Lung (tissue), 12 donors: Measurements from ENCODE around the gene ANXA1. TPM values are rescaled to one million over a fixed set of nuclear protein-coding genes. Genes with fewer than 3 reads are reported as not detected.

Source experiments
- ATAC-seq: fragments of 200-7000 bp; cut with Tn5 transposase; one replicate; pipeline ENCODE4 v1.9.1; 2020; ENCODE audit warnings: moderate number of reproducible peaks; ENCODE audit not compliant: insufficient read depth, low FRiP score
- DNase-seq, 3 donors: peaks; one replicate each; pipeline ENCODE4 v3.0.0-alpha.2; 2013 to 2017
- H3K27ac ChIP-seq, 2 donors: one replicate each; pipeline ENCODE4 v1.5.1; 2013; ENCODE audit warnings: mild to moderate bottlenecking in 2 of 2, moderate library complexity in 2 of 2, control low read depth in 1 of 2, inconsistent platforms in 1 of 2, low read depth in 1 of 2, low read length in 1 of 2
- H3K27me3 ChIP-seq, 3 donors: one replicate each; pipeline ENCODE4 v1.5.1; 2013; ENCODE audit warnings: low read length in 2 of 3; ENCODE audit not compliant: control insufficient read depth in 3 of 3, insufficient read depth in 3 of 3
- H3K36me3 ChIP-seq, 4 donors: one replicate each; pipeline ENCODE4 v1.5.1; 2013; ENCODE audit warnings: low read length in 4 of 4, mild to moderate bottlenecking in 1 of 4, moderate library complexity in 1 of 4; ENCODE audit not compliant: control insufficient read depth in 4 of 4, insufficient read depth in 4 of 4
- H3K4me1 ChIP-seq, 5 donors: one replicate each; pipeline ENCODE4 v1.5.1; 2013; ENCODE audit warnings: low read length in 5 of 5, mild to moderate bottlenecking in 2 of 5, moderate library complexity in 1 of 5; ENCODE audit not compliant: control insufficient read depth in 5 of 5, insufficient read depth in 5 of 5
- H3K4me3 ChIP-seq: one replicate; pipeline ENCODE4 v1.5.1; 2013; ENCODE audit warnings: mild to moderate bottlenecking, control low read depth, moderate library complexity
- H3K9ac ChIP-seq, 2 donors: one replicate each; pipeline ENCODE4 v1.5.1; 2013; ENCODE audit warnings: low read length in 2 of 2, control low read depth in 1 of 2; ENCODE audit not compliant: insufficient read depth in 1 of 2
- H3K9me3 ChIP-seq, 4 donors: one replicate each; pipeline ENCODE4 v1.5.1; 2013; ENCODE audit warnings: low read length in 3 of 4, mild to moderate bottlenecking in 1 of 4, moderate library complexity in 1 of 4; ENCODE audit not compliant: control insufficient read depth in 4 of 4, insufficient read depth in 3 of 4
- WGBS, 2 donors: extraction: QIAGEN DNeasy Blood & Tissue Kit; methylation state at CpG; one replicate each; pipeline ENCODE4 v1.1.7; 2013; 5-methylcytosine and 5-hydroxymethylcytosine counted together
- polyA plus RNA-seq, 2 donors: library from polyadenylated mRNA; stranded (reverse); fragments of 200-250 nt; gene quantifications; one replicate each; pipeline ENCODE4 v1.2.1, GENCODE V29; 2013
- total RNA-seq, 2 donors: library from RNA; depleted of rRNA in 1 of 2; stranded (reverse); fragments of >200 nt in 1 of 2; gene quantifications; one replicate each; pipeline ENCODE4 v1.2.1, GENCODE V29; 2014 to 2021
- TF ChIP-seq, protein P1 (sequence below): IDR thresholded peaks from 2 replicates; pipeline ENCODE4 v1.5.1; 2012; ENCODE audit warnings: mild to moderate bottlenecking; ENCODE audit errors: control extremely low read depth, extremely low read depth
- donor health status: control.
- donor health status: control.
- donor health status: Bipolar disorder and iron deficiency.
- donor health status: healthy.
- donor health status: DM: yes; HTN: yes; CAD: no.

The ANXA1 gene
- total and polyA plus RNA-seq, 4 donors = 234 to 477 (median 410) TPM

DNA sequence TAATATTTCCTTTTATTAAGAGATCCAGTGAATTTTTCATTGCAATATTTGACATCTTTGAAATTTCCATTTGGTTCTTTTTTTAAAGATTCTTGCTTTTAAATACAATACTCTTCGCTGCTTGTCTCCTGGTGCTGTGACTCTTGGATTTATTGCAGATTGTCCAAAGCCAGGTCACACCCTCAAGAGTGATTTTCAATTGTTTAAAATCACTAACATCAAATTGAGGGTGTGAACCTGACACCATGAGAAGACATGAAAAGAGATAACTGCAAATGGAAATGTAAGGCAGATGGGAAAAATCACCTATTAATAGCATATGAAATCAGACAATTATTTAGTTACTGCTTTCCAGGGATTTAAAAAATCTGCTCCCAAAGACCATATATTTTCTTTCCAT lies 42.6 kb downstream of the ANXA1 start:
- Histone ChIP-seq H3K9me3 (no peaks in the 10 kb centered on the region), H3K27me3 (no peaks in the 10 kb centered on the region), H3K36me3 (no peaks in the 10 kb centered on the region), H3K4me1 (no peaks in the 10 kb centered on the region), H3K4me3 (no peak overlapping the region), H3K27ac (no peak overlapping the region), H3K9ac (no peak overlapping the region)
- ATAC-seq (no peak), DNase-seq (no peak)
- TF ChIP-seq, protein P1, sequence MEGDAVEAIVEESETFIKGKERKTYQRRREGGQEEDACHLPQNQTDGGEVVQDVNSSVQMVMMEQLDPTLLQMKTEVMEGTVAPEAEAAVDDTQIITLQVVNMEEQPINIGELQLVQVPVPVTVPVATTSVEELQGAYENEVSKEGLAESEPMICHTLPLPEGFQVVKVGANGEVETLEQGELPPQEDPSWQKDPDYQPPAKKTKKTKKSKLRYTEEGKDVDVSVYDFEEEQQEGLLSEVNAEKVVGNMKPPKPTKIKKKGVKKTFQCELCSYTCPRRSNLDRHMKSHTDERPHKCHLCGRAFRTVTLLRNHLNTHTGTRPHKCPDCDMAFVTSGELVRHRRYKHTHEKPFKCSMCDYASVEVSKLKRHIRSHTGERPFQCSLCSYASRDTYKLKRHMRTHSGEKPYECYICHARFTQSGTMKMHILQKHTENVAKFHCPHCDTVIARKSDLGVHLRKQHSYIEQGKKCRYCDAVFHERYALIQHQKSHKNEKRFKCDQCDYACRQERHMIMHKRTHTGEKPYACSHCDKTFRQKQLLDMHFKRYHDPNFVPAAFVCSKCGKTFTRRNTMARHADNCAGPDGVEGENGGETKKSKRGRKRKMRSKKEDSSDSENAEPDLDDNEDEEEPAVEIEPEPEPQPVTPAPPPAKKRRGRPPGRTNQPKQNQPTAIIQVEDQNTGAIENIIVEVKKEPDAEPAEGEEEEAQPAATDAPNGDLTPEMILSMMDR = no peak
- WGBS, 2 donors = 88% methylated on average over 1 of the region's 1 CpG

DNA sequence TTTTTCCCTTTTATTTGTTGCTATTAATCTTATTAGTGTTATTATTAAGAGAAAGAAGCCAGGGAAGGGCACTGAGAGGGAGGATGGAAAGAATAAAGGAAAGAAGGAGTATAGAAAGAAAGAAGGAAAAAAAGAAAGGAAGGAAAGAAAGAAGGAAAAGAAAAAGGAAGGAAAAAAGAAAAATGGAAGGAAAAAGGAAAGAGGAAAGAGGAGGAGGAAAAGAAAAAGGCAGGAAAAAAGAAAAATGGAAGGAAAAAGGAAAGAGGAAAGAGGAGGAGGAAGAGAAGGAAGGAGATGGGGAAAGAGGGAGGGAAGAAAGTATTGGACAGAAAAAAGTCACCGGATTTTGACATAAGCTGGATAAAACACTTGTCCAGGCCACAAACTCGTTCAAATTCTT lies 47.8 kb downstream of the ANXA1 start:
- WGBS, 2 donors = 62 to 77% methylated on average over 2 of the region's 2 CpGs
- no peaks in the 10 kb centered on the region for H3K9me3 ChIP-seq
- DNase-seq (no peak), ATAC-seq (no peak)
- H3K27me3 ChIP-seq = no peaks in the 10 kb centered on the region
- H3K36me3 ChIP-seq = no peaks in the 10 kb centered on the region
- TF ChIP-seq, protein P1 = no peak
- H3K27ac ChIP-seq = no peak overlapping the region
- H3K4me1 ChIP-seq = no peaks in the 10 kb centered on the region
- no peak overlapping the region for H3K9ac ChIP-seq
- H3K4me3 ChIP-seq = no peak overlapping the region

DNA sequence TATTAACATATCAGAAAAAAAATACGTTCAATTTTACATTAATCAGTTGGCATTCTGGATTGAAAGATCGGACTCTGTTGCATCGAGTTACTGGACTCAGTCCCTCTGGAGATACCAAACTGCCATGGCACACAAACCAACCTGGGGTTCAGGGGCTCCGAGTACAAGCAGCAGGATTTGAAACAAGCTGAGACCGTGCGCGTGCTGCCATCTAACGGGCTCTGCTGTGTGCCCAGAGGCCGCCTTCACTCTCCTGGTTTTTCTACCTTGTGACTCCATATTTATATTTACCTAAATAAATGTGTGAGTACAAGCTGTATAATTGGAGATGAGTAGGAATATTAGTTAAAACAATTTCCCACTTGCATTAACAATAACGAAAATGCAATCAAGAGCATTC lies 48.2 kb downstream of the ANXA1 start:
- no peak overlapping the region for H3K9ac ChIP-seq
- H3K27me3 ChIP-seq = no peaks in the 10 kb centered on the region
- 65 to 72% methylated on average over 10 of the region's 10 CpGs for WGBS, 2 donors
- TF ChIP-seq, protein P1 = no peak
- no peaks in the 10 kb centered on the region for H3K9me3 ChIP-seq
- no peak for DNase-seq
- H3K36me3 ChIP-seq = no peaks in the 10 kb centered on the region
- no peak overlapping the region for H3K27ac ChIP-seq
- ATAC-seq = no peak
- no peak overlapping the region for H3K4me3 ChIP-seq
- no peaks in the 10 kb centered on the region for H3K4me1 ChIP-seq
